Left lung (tissue), 10 donors: Measurements from ENCODE around the gene FNDC10. TPM values are rescaled to one million over a fixed set of nuclear protein-coding genes. Genes with fewer than 3 reads are reported as not detected.
A peak's percentile ranks its signal among the peaks of the same experiment; 100 is the strongest.
"Not testable (repeated sequence)": the region's sequence is repeated elsewhere in the genome, so short reads cannot be mapped to it uniquely, and the experiment has no call there.

ENCODE experiments used
- ATAC-seq: fragments of 200-7000 bp; cut with Tn5 transposase; one replicate; pipeline ENCODE4 v1.9.1; 2020; ENCODE audit warnings: moderate library complexity
- DNase-seq, 4 donors: peaks; one replicate each; pipeline ENCODE4 v3.0.0-alpha.2; 2013 to 2020
- H3K27ac ChIP-seq, 2 donors: fragments of 200-600 bp; sonication (generic) in 1 of 2; one replicate each; pipeline versions ENCODE4 v1.5.0 to v1.8.0; 2020 to 2021
- H3K27me3 ChIP-seq, 2 donors: fragments of 200-600 bp; sonication (generic) in 1 of 2; one replicate each; pipeline versions ENCODE4 v1.5.0 to v1.8.0; 2020 to 2021
- H3K36me3 ChIP-seq, 2 donors: fragments of 200-600 bp; sonication (generic) in 1 of 2; one replicate each; pipeline versions ENCODE4 v1.5.0 to v1.8.0; 2020 to 2021
- H3K4me1 ChIP-seq, 2 donors: fragments of 200-600 bp; one replicate each; pipeline ENCODE4 v1.8.0; 2021
- H3K4me3 ChIP-seq, 2 donors: fragments of 200-600 bp; sonication (generic) in 1 of 2; one replicate each; pipeline versions ENCODE4 v1.5.0 to v1.8.0; 2020 to 2021; ENCODE audit warnings: mild to moderate bottlenecking in 1 of 2
- H3K9me3 ChIP-seq, 2 donors: fragments of 200-600 bp; sonication (generic) in 1 of 2; one replicate each; pipeline versions ENCODE4 v1.5.0 to v1.8.0; 2020 to 2021
- intact Hi-C, 2 donors: fragments of 100-400 bp; cut with DNase I; formaldehyde crosslinking; loops; one replicate each; pipeline versions ENCODE4 v1.11.2 to v1.14.2; 2022
- polyA plus RNA-seq, 6 donors: library from polyadenylated mRNA; unstranded; fragments of 120-200 nt; gene quantifications; one replicate each; pipeline ENCODE4 v1.2.1, GENCODE V29; 2013; ENCODE audit not compliant: insufficient read length in 6 of 6
- total RNA-seq, 2 donors: library from RNA; stranded (reverse); fragmentation: NEBNext Ultra II Directional; extraction: Animal tissue kit (Norgen Biotek cat#: 25700); gene quantifications; one replicate each; pipeline ENCODE4 v1.2.1, GENCODE V29; 2021
- TF ChIP-seq, protein P1 (sequence below), 2 donors: fragments of 200-600 bp; sonication (generic) in 1 of 2; IDR thresholded peaks; one replicate each; pipeline versions ENCODE4 v1.5.0 to v1.8.0; 2021; ENCODE audit warnings: antibody characterized with exemption in 2 of 2
- donor health status: DM: no; HTN: yes; CAD: no.
- donor health status: DM: no; HTN: no; CAD: no.

Gene FNDC10
- total and polyA plus RNA-seq, 8 donors, result 1.2 to 12.2 (median 2.3) TPM

DNA sequence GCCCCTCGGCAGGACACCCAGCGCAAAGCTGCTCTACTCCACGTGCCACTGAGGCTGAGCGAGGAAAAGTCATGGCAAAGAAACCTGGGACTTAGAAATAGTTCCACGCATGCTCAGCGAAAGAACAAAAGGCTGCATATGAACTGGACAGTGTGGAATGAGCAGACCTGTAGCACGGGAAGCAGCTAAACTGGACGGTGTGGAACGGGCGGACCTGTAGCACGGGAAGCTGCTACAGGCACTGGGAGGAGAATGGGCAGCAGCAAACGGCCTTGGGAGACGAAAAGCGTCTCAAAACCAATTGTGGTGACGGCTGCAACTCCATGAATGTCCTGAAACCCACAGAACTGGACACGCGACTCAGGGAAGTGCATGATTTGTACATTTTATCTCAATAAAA, 40.9 kb downstream of the FNDC10 start:
- intact Hi-C loops, result no loop called here
- Histone ChIP-seq H3K4me1 (peaks cover 0 to 6% of the 10 kb centered on the region in 2 donors), H3K27me3 (no peaks in the 10 kb centered on the region), H3K4me3 (no peak overlapping the region), H3K27ac (no peak overlapping the region), H3K9me3 (no peaks in the 10 kb centered on the region), H3K36me3 (peaks cover 0 to 51% of the 10 kb centered on the region in 2 donors)
- ATAC-seq, result no peak
- TF ChIP-seq, protein P1, sequence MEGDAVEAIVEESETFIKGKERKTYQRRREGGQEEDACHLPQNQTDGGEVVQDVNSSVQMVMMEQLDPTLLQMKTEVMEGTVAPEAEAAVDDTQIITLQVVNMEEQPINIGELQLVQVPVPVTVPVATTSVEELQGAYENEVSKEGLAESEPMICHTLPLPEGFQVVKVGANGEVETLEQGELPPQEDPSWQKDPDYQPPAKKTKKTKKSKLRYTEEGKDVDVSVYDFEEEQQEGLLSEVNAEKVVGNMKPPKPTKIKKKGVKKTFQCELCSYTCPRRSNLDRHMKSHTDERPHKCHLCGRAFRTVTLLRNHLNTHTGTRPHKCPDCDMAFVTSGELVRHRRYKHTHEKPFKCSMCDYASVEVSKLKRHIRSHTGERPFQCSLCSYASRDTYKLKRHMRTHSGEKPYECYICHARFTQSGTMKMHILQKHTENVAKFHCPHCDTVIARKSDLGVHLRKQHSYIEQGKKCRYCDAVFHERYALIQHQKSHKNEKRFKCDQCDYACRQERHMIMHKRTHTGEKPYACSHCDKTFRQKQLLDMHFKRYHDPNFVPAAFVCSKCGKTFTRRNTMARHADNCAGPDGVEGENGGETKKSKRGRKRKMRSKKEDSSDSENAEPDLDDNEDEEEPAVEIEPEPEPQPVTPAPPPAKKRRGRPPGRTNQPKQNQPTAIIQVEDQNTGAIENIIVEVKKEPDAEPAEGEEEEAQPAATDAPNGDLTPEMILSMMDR (IDR thresholded peaks at IDR 0.05), result no peak
- no peak for DNase-seq

DNA sequence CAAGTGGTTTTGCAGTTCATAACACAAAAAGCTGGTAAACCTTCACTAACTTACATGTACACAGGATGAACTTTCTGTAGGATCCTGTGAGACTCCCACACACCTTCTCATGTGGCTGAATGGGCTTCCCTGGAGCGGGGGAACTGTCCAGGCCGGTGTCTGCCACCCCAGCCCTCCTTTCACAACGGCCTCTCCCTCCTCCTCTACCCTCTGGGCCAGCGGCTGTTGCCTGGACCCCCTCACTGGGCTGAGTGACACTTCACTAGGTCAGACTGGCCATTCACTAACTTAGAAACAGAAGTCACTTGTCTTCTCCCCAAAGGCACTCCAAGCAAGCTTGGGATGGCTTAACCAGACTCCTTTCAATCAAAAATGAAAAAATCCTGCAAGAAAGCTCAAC, 41.3 kb downstream of the FNDC10 start:
- no peak for DNase-seq
- no peaks in the 10 kb centered on the region for H3K27me3 ChIP-seq
- intact Hi-C loops, result no loop called here
- H3K36me3 ChIP-seq, result peaks cover 0 to 46% of the 10 kb centered on the region in 2 donors
- peaks cover 0 to 6% of the 10 kb centered on the region in 2 donors for H3K4me1 ChIP-seq
- no peak overlapping the region for H3K4me3 ChIP-seq
- H3K9me3 ChIP-seq, result no peaks in the 10 kb centered on the region
- ATAC-seq, result no peak
- TF ChIP-seq, protein P1 (IDR thresholded peaks at IDR 0.05), result no peak
- no peak overlapping the region for H3K27ac ChIP-seq

DNA sequence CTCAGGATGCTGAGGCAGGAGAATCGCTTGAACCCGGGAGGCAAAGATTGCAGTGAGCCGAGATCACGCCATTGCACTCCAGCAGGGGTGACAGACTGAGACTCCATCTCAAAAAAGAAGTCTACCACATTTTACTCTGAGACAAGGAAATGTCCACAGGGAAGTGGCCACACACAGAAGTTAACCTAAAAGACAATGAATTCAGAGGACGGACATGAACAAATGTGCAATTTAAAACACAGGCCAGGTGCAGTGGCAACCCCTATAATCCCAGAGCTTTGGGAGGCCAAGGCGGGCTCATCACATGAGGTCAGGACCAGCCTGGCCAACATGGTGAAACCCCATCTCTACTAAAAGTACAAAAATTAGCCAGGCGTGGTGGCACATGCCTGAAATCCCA, 42.2 kb downstream of the FNDC10 start:
- H3K4me1 ChIP-seq, H3K4me3 ChIP-seq, H3K27ac ChIP-seq, intact Hi-C loops, H3K27me3 ChIP-seq, DNase-seq, ATAC-seq, H3K9me3 ChIP-seq: not testable (repeated sequence)
- peaks cover 0 to 37% of the 10 kb centered on the region in 2 donors for H3K36me3 ChIP-seq

DNA sequence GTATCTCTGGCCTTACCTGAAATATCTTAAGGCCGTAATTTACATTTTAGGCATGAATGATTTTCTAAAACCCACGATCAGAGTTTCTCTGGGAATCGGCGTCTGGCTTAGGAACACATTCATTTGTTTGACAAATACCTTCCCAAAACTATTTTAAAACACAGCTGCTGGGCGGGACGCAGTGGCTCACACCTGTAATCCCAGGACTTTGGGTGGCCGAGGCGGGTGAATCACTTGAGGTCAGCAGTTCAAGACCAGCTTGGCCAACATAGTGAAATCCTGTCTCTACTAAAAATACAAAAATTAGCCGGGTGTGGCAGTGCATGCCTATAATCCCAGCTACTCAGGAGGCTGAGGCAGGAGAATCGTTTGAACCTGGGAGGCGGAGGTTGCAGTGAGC, 43.0 kb downstream of the FNDC10 start:
- H3K9me3 ChIP-seq, ATAC-seq, H3K4me3 ChIP-seq, DNase-seq, H3K27ac ChIP-seq, H3K4me1 ChIP-seq, intact Hi-C loops, H3K27me3 ChIP-seq: not testable (repeated sequence)
- H3K36me3 ChIP-seq, result peaks cover 0 to 33% of the 10 kb centered on the region in 2 donors

DNA sequence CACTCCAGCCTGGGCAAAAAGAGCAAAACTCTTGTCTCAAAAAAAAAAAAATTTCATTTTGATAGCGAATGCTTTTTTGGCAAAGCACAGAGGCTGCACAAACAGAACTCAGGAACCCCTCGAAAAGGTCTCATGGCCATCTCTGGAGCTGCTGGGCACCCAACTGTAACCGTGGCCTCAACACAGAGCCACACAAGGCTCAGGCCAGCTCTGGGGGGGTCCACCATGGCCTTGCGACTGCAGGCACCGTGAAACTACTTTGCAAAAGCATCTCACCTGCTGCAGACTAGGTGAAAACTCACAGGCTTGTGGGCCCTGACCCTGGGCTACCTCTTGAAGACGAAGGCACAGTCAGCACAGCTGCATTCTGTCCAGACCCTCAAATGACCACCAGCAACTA, 43.4 kb downstream of the FNDC10 start:
- no peak for DNase-seq
- no peak for ATAC-seq
- no peak overlapping the region for H3K27ac ChIP-seq
- TF ChIP-seq, protein P1 (IDR thresholded peaks at IDR 0.05), result no peak
- intact Hi-C loops, result no loop called here
- no peak overlapping the region for H3K4me3 ChIP-seq
- H3K36me3 ChIP-seq, result peaks cover 0 to 33% of the 10 kb centered on the region in 2 donors
- H3K9me3 ChIP-seq, result no peaks in the 10 kb centered on the region
- H3K4me1 ChIP-seq, result peaks cover 0 to 2% of the 10 kb centered on the region in 2 donors
- H3K27me3 ChIP-seq, result no peaks in the 10 kb centered on the region

DNA sequence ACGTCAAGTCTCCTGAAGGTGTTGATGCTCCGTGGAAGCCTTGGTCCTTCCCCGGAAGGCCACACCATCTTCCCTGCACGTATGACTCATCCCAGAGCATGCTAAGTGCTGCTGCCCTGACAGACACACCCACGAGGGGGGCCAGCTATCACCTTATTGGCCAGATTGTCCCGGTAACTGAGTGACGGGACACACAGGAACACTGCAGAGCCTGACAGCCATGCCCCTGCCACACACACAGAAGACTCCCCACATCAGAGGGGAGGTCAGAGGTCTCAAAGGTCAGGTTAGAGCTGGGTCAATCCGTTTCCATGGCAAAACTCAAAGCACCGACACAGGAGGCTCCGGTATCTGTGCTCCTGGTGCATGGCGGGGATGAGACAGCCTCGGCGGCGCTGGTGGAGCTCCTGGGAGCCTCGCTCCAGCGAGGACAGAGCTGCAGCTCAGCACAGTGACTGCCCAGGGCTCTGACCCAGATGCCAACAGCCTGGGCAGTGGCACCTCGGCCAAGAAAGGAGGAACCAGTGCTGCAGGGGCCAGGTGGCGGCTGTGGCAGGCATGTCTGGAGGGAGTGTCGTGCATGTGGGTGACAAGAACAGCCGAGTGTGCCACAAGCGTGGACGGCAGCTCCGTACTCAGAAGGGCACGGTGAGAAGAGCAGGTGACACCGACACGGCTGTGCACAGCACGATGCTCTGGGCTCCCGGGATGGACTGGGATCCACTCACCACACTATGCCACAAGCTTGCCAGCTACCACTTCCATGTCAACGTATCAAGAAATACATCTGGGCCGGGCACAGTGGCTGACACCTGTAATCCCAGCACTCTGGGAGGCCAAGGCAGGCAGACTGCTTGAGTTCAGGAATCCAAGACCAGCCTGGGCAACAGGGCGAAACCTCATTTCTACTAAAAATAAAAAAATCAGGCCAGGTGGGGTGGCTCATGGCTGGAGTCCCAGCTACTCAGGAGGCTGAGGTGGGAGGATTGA, 44.7 kb downstream of the FNDC10 start:
- TF ChIP-seq, protein P1 (IDR thresholded peaks at IDR 0.05), result no peak
- DNase-seq, result peak in 1 of 4 donors; percentile 71
- H3K4me3 ChIP-seq, result no peak overlapping the region
- peak; percentile 40 for ATAC-seq
- peaks cover 0 to 20% of the 10 kb centered on the region in 2 donors for H3K36me3 ChIP-seq
- no peaks in the 10 kb centered on the region for H3K4me1 ChIP-seq
- no peaks in the 10 kb centered on the region for H3K27me3 ChIP-seq
- peak overlapping the region in 1 of 2 donors; percentile 28 for H3K27ac ChIP-seq
- H3K9me3 ChIP-seq, result no peaks in the 10 kb centered on the region
- intact Hi-C loops, result no loop called here
